Transverse colon (tissue), 4 donors: ENCODE data around the gene PTPRD. TPM values are rescaled to one million over a fixed set of nuclear protein-coding genes. Genes with fewer than 3 reads are reported as not detected.

Experiments used
- DNase-seq: peaks from one replicate; pipeline ENCODE4 v3.0.0-alpha.2; 2019
- H3K27ac ChIP-seq, 4 donors: fragments of 200-600 bp; sonication (generic); 2 replicates each; pipeline ENCODE4 v1.5.1; 2016 to 2018; ENCODE audit warnings: inconsistent platforms in 4 of 4
- H3K27me3 ChIP-seq: fragments of 200-600 bp; sonication (generic); 2 replicates; pipeline ENCODE4 v1.5.1; 2017; ENCODE audit warnings: inconsistent platforms
- H3K36me3 ChIP-seq, 4 donors: fragments of 200-600 bp; sonication (generic); 2 replicates each; pipeline ENCODE4 v1.5.1; 2017 to 2019; ENCODE audit warnings: inconsistent platforms in 4 of 4
- H3K4me1 ChIP-seq, 4 donors: fragments of 200-600 bp; sonication (generic); 2 replicates each; pipeline ENCODE4 v1.5.1; 2017 to 2020; ENCODE audit warnings: inconsistent platforms in 4 of 4
- H3K4me3 ChIP-seq, 4 donors: fragments of 200-600 bp; sonication (generic); 1 replicate in 1 of 4; 2 replicates in 3 of 4; pipeline versions ENCODE4 v1.5.1 to v1.6.1; 2017 to 2019; ENCODE audit warnings: inconsistent platforms in 4 of 4
- H3K9me3 ChIP-seq, 2 donors: fragments of 200-600 bp; sonication (generic); 2 replicates each; pipeline ENCODE4 v1.5.1; 2017 to 2019; ENCODE audit warnings: inconsistent platforms in 2 of 2
- CTCF ChIP-seq, 5 experiments: fragments of 200-600 bp in 3 of 5; fragments of 450-650 bp in 2 of 5; sonication (generic) in 3 of 5; IDR thresholded peaks; 1 replicate in 2 of 5; 2 replicates in 3 of 5; pipeline ENCODE4 v1.5.1; 2016 to 2017; ENCODE audit warnings: antibody characterized with exemption in 5 of 5, inconsistent platforms in 3 of 5, mild to moderate bottlenecking in 2 of 5, moderate library complexity in 1 of 5
- EP300 ChIP-seq: sonication (generic); formaldehyde crosslinking; IDR thresholded peaks from one replicate; pipeline ENCODE4 v1.6.1; 2017; ENCODE audit warnings: antibody characterized with exemption, low read depth
- POLR2A ChIP-seq: fragments of 450-650 bp; IDR thresholded peaks from one replicate; pipeline ENCODE4 v1.6.1; 2016; ENCODE audit warnings: antibody characterized with exemption, mild to moderate bottlenecking, moderate library complexity
- POLR2AphosphoS5 ChIP-seq, 3 donors: sonication (generic); formaldehyde crosslinking; IDR thresholded peaks; one replicate each; pipeline ENCODE4 v1.6.1; 2016; ENCODE audit warnings: antibody characterized with exemption in 3 of 3
- WGBS, 2 donors: methylation state at CpG; one replicate each; pipeline ENCODE4 v1.1.5; 2018; ENCODE audit warnings: low coverage in 1 of 2; 5-methylcytosine and 5-hydroxymethylcytosine counted together
- in situ Hi-C, 4 donors: fragments of 200-750 bp; cut with MboI; loops; one replicate each; pipeline versions ENCODE4 v1.15.0 to v1.15.1; 2017; ENCODE audit warnings: low sequenced_read_pairs in 3 of 4, low pct_ligation_motif_present in 1 of 4, low pct_unique_long_range_greater_than_20kb in 1 of 4
- intact Hi-C: fragments of 100-400 bp; cut with DNase I; formaldehyde crosslinking; loops from one replicate; pipeline ENCODE4 v1.15.1; 2023; ENCODE audit warnings: low total_unique reads
- total RNA-seq, 4 donors: library from RNA; depleted of rRNA; stranded (reverse); fragments of >200 nt; gene quantifications; one replicate each; pipeline ENCODE4 v1.1.0, GENCODE V29; 2016

Gene PTPRD
- total RNA-seq, 4 donors from 2014 or later = 43.0 to 115 (median 79.1) TPM

DNA sequence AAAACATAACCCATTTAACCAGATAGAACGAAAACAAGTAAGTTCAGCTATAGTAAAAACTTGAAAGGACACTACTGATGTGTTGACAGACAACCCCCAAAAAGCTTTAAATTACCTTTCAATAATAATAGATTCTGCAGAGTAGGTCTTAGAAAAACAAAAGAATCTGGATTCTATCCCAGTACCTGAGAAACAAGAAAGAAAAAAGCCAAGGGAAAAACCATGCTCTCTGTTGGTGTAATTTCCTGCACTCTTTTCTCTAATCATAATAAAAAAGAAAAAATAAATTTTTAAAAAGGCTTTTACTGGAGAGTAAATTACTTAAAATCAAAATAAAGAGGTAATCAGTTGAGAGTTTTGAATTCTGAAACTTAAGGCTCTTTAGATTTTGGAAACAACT lies 1090.4 kb downstream of the PTPRD start:
- DNase-seq = no peak
- TF ChIP-seq CTCF (IDR thresholded peaks at IDR 0.05) (no peak), POLR2A (no peak), POLR2AphosphoS5 (IDR thresholded peaks at IDR 0.05) (no peak)
- Histone ChIP-seq H3K4me1 (no peaks in the 10 kb centered on the region), H3K9me3 (no peaks in the 10 kb centered on the region), H3K4me3 (no peak overlapping the region), H3K27me3 (no peaks in the 10 kb centered on the region), H3K36me3 (no peaks in the 10 kb centered on the region), H3K27ac (no peak overlapping the region)
- in situ Hi-C loops (no loop called here), intact Hi-C loops (loop anchor here (10.0 kb wide), 1 partner anchor 1972 kb away; no protein-coding TSS in a partner anchor)
- WGBS, 2 donors = 69% methylated on average over 1 of the region's 1 CpG; no CpG with 5 or more reads in 1 of the 2 donors

DNA sequence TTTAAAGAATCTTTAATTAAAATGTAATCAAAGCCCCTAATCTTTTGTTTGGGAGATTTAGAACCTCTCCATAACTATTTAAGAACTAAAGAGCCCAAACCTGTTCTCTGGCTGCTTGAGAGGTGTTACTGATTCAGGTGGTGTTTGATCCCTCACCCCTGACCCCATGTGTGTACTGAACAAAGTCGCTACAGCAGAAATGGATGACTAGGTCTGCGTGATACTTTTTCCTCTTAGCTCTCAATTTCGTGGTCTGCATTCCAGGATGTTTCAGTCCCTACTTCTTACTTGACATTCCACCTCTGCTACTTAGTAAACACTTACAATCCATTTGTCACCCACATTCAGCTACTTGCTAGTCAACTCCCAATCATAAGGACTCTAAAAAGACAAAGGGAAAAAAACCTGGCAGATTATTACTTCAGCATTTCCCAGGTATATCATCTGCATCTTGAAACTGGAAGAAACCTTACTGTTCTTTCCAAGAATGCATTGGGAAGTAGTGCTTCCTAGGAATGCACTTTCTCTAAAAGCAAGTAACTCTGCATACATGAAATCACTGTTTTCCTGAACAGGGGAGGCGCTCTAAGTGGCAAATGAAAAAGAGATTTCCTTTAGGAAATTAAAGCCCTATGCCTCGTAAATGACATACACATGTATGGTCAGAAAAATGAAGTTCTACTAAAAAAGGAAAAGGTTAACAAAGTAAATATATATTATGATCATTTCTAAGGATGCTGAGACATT lies 1091.6 kb downstream of the PTPRD start:
- H3K27ac ChIP-seq = no peak overlapping the region
- intact Hi-C loops = loop anchor here (10.0 kb wide), 1 partner anchor 1974 kb away; no protein-coding TSS in a partner anchor
- no peaks in the 10 kb centered on the region for H3K9me3 ChIP-seq
- WGBS, 2 donors = 53 to 70% methylated on average over 3 to 5 of the region's 5 CpGs
- DNase-seq = no peak
- TF ChIP-seq POLR2A = no peak
- in situ Hi-C loops = no loop called here
- no peaks in the 10 kb centered on the region for H3K27me3 ChIP-seq
- H3K4me1 ChIP-seq = no peaks in the 10 kb centered on the region
- H3K36me3 ChIP-seq = no peaks in the 10 kb centered on the region
- H3K4me3 ChIP-seq = no peak overlapping the region

GRCh38 chr9:9504869-9505268 lies 1107.9 kb downstream of the PTPRD start:
- intact Hi-C loops (no loop called here), in situ Hi-C loops (no loop called here)
- no peak for DNase-seq
- Histone ChIP-seq H3K9me3 (no peaks in the 10 kb centered on the region), H3K27me3 (no peaks in the 10 kb centered on the region), H3K27ac (no peak overlapping the region), H3K36me3 (no peaks in the 10 kb centered on the region), H3K4me1 (peaks cover 0 to 2% (median 0%) of the 10 kb centered on the region in 4 donors), H3K4me3 (no peak overlapping the region)
- 78 to 86% methylated on average over 1 of the region's 1 CpG for WGBS, 2 donors
- no peak for TF ChIP-seq CTCF (IDR thresholded peaks at IDR 0.05)
- TF ChIP-seq POLR2AphosphoS5 (IDR thresholded peaks at IDR 0.05) = no peak
- no peak for TF ChIP-seq POLR2A
- no peak for TF ChIP-seq EP300

DNA sequence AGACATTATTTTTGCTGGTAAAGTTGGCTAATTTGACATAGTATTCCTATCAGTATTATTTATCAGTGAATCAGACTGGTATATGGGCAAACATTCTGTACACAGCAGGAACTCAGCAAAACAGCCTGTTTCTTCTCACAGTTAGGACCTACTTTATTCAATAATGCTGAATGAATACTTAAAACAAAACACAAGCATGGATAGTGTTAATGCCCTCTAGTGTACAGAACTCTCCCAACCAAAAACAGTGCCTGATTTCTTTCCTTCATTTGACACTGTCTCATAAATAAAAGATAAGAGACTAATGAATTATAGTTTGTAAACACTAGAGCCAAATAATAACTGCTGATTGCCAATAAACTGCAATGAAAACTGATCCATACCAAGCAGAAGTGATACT lies 1113.3 kb downstream of the PTPRD start:
- Histone ChIP-seq H3K9me3 (peaks cover 0 to 4% of the 10 kb centered on the region in 2 donors), H3K27ac (no peak overlapping the region), H3K36me3 (no peaks in the 10 kb centered on the region), H3K4me1 (peaks cover 0 to 7% (median 0%) of the 10 kb centered on the region in 4 donors), H3K27me3 (no peaks in the 10 kb centered on the region), H3K4me3 (no peak overlapping the region)
- TF ChIP-seq POLR2AphosphoS5 (IDR thresholded peaks at IDR 0.05) (no peak), CTCF (IDR thresholded peaks at IDR 0.05) (no peak), POLR2A (no peak), EP300 (no peak)
- intact Hi-C loops (no loop called here), in situ Hi-C loops (no loop called here)
- DNase-seq = no peak

DNA sequence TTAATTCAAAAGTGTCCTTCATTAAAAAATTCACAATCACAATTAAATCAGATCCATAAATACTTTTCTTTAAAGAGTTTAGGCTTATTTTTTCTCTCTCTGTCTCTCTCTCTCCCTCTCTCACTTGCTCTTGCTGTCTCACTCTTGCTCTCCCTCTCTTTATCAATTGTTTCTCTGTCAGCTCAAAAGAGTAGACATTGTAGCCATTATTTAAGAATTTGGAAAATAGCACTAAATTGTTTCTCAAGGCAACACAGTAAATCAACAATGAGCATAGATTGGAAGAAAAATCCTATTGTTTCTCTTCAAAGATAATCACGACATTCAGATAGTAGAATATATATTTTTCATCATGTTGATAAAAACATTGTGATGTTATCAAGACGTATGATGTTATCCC lies 1114.0 kb downstream of the PTPRD start:
- intact Hi-C loops = no loop called here
- 61 to 62% methylated on average over 2 of the region's 2 CpGs for WGBS, 2 donors

More for the DNA sequence above, 1114.0 kb downstream of the PTPRD start:
- TF ChIP-seq EP300 (no peak), POLR2A (no peak), POLR2AphosphoS5 (IDR thresholded peaks at IDR 0.05) (no peak), CTCF (IDR thresholded peaks at IDR 0.05) (no peak)
- no peak for DNase-seq
- Histone ChIP-seq H3K4me3 (no peak overlapping the region), H3K36me3 (no peaks in the 10 kb centered on the region), H3K27me3 (no peaks in the 10 kb centered on the region), H3K27ac (no peak overlapping the region), H3K9me3 (peaks cover 0 to 4% of the 10 kb centered on the region in 2 donors), H3K4me1 (peaks cover 0 to 7% (median 0%) of the 10 kb centered on the region in 4 donors)
- in situ Hi-C loops = no loop called here
